Esophagus (tissue), 2 donors: ENCODE measurements around the gene SMAD1. TPM values are rescaled to one million over a fixed set of nuclear protein-coding genes. Genes with fewer than 3 reads are reported as not detected.

Experiments used
- H3K27ac ChIP-seq, 2 donors: one replicate each; pipeline ENCODE4 v1.5.1; 2013; ENCODE audit warnings: low read depth in 2 of 2, mild to moderate bottlenecking in 2 of 2, inconsistent platforms in 1 of 2, low read length in 1 of 2, moderate library complexity in 1 of 2
- H3K27me3 ChIP-seq, 2 donors: one replicate each; pipeline ENCODE4 v1.6.1; 2013; ENCODE audit warnings: low read length in 2 of 2, control low read depth in 1 of 2, mild to moderate bottlenecking in 1 of 2; ENCODE audit not compliant: insufficient read depth in 2 of 2, control insufficient read depth in 1 of 2
- H3K36me3 ChIP-seq, 2 donors: one replicate each; pipeline ENCODE4 v1.6.1; 2013; ENCODE audit warnings: low read length in 1 of 2; ENCODE audit not compliant: control insufficient read depth in 2 of 2, insufficient read depth in 2 of 2
- H3K4me1 ChIP-seq, 2 donors: one replicate each; pipeline ENCODE4 v1.6.1; 2013; ENCODE audit warnings: low read length in 1 of 2; ENCODE audit not compliant: control insufficient read depth in 2 of 2, insufficient read depth in 2 of 2
- H3K4me3 ChIP-seq, 2 donors: one replicate each; pipeline ENCODE4 v1.5.1; 2013; ENCODE audit warnings: low read length in 2 of 2, mild to moderate bottlenecking in 2 of 2, low read depth in 1 of 2, moderate library complexity in 1 of 2
- H3K9me3 ChIP-seq, 2 donors: one replicate each; pipeline ENCODE4 v1.6.1; 2013; ENCODE audit warnings: mild to moderate bottlenecking in 2 of 2, low read depth in 1 of 2, low read length in 1 of 2, moderate library complexity in 1 of 2; ENCODE audit not compliant: control insufficient read depth in 2 of 2, insufficient read depth in 1 of 2
- WGBS, 2 donors: extraction: QIAGEN DNeasy Blood & Tissue Kit; methylation state at CpG; one replicate each; pipeline ENCODE4 v1.1.7; 2013; 5-methylcytosine and 5-hydroxymethylcytosine counted together
- polyA plus RNA-seq, 2 donors: library from polyadenylated mRNA; stranded (reverse); fragments of 200-250 nt; gene quantifications; one replicate each; pipeline ENCODE4 v1.2.3, GENCODE V29; 2013
- donor health status: healthy with polysubstance abuse.
- donor health status: Bipolar disorder and iron deficiency.

SMAD1 gene
- polyA plus RNA-seq, 2 donors = 2.3 to 9.8 TPM

GRCh38 chr4:145541346-145541745, 59.7 kb downstream of the SMAD1 start:
- WGBS, 2 donors = 43 to 46% methylated on average over 4 of the region's 4 CpGs
- Histone ChIP-seq H3K9me3 (no peaks in the 10 kb centered on the region), H3K4me3 (no peak overlapping the region), H3K36me3 (peaks cover 0 to 4% of the 10 kb centered on the region in 2 donors), H3K27ac (no peak overlapping the region), H3K27me3 (no peaks in the 10 kb centered on the region), H3K4me1 (no peaks in the 10 kb centered on the region)

GRCh38 chr4:145545031-145545430, 63.4 kb downstream of the SMAD1 start:
- WGBS, 2 donors = 40 to 68% methylated on average over 1 of the region's 1 CpG
- Histone ChIP-seq H3K4me3 (no peak overlapping the region), H3K9me3 (no peaks in the 10 kb centered on the region), H3K27me3 (no peaks in the 10 kb centered on the region), H3K36me3 (peaks cover 0 to 2% of the 10 kb centered on the region in 2 donors), H3K4me1 (no peaks in the 10 kb centered on the region), H3K27ac (no peak overlapping the region)

- no peaks in the 10 kb centered on the region for H3K9me3 ChIP-seq
- H3K36me3 ChIP-seq = peaks cover 0 to 2% of the 10 kb centered on the region in 2 donors
- H3K27me3 ChIP-seq = no peaks in the 10 kb centered on the region
- no peak overlapping the region for H3K4me3 ChIP-seq
- no peak overlapping the region for H3K27ac ChIP-seq
- H3K4me1 ChIP-seq = no peaks in the 10 kb centered on the region
Observed at GRCh38 chr4:145545538-145546174, 64.0 kb downstream of the SMAD1 start.

GRCh38 chr4:145546175-145546915, 64.7 kb downstream of the SMAD1 start:
- H3K27me3 ChIP-seq = no peaks in the 10 kb centered on the region
- WGBS, 2 donors = 38 to 47% methylated on average over 7 of the region's 7 CpGs
- peaks cover 0 to 2% of the 10 kb centered on the region in 2 donors for H3K36me3 ChIP-seq
- peak overlapping the region in 1 of 2 donors; percentile 9 for H3K27ac ChIP-seq
- H3K4me1 ChIP-seq = no peaks in the 10 kb centered on the region
- no peaks in the 10 kb centered on the region for H3K9me3 ChIP-seq
- H3K4me3 ChIP-seq = no peak overlapping the region

GRCh38 chr4:145551660-145552059, 70.0 kb downstream of the SMAD1 start:
- H3K4me1 ChIP-seq = no peaks in the 10 kb centered on the region
- WGBS, 2 donors = 38 to 49% methylated on average over 3 of the region's 3 CpGs
- H3K27me3 ChIP-seq = no peaks in the 10 kb centered on the region
- H3K36me3 ChIP-seq = no peaks in the 10 kb centered on the region
- no peak overlapping the region for H3K4me3 ChIP-seq
- no peak overlapping the region for H3K27ac ChIP-seq
- no peaks in the 10 kb centered on the region for H3K9me3 ChIP-seq

GRCh38 chr4:145552181-145552822, 70.6 kb downstream of the SMAD1 start:
- Histone ChIP-seq H3K9me3 (no peaks in the 10 kb centered on the region), H3K27ac (no peak overlapping the region), H3K27me3 (no peaks in the 10 kb centered on the region), H3K4me1 (no peaks in the 10 kb centered on the region), H3K4me3 (no peak overlapping the region), H3K36me3 (no peaks in the 10 kb centered on the region)
- WGBS, 2 donors = 87 to 89% methylated on average over 4 of the region's 4 CpGs

GRCh38 chr4:145553375-145553774, 71.7 kb downstream of the SMAD1 start:
- no peaks in the 10 kb centered on the region for H3K27me3 ChIP-seq
- H3K4me3 ChIP-seq = no peak overlapping the region
- no peaks in the 10 kb centered on the region for H3K4me1 ChIP-seq
- H3K9me3 ChIP-seq = no peaks in the 10 kb centered on the region
- no peaks in the 10 kb centered on the region for H3K36me3 ChIP-seq
- H3K27ac ChIP-seq = no peak overlapping the region
- 88% methylated on average over 4 of the region's 4 CpGs for WGBS, 2 donors

- Histone ChIP-seq H3K9me3 (no peaks in the 10 kb centered on the region), H3K27me3 (no peaks in the 10 kb centered on the region), H3K27ac (no peak overlapping the region), H3K36me3 (no peaks in the 10 kb centered on the region), H3K4me3 (no peak overlapping the region), H3K4me1 (no peaks in the 10 kb centered on the region)
- WGBS, 2 donors = 43 to 52% methylated on average over 1 of the region's 1 CpG
Observed at GRCh38 chr4:145554691-145555090, 73.0 kb downstream of the SMAD1 start.

- H3K27ac ChIP-seq = no peak overlapping the region
- H3K4me3 ChIP-seq = no peak overlapping the region
- no peaks in the 10 kb centered on the region for H3K9me3 ChIP-seq
- H3K4me1 ChIP-seq = no peaks in the 10 kb centered on the region
- no peaks in the 10 kb centered on the region for H3K27me3 ChIP-seq
- no peaks in the 10 kb centered on the region for H3K36me3 ChIP-seq
- 16 to 20% methylated on average over 3 of the region's 3 CpGs for WGBS, 2 donors
Observed at GRCh38 chr4:145557720-145558119, 76.1 kb downstream of the SMAD1 start.
